Mesodermal cell (in vitro differentiated cells): ENCODE data around the gene ARHGAP23.

Source experiments
- H3K27ac ChIP-seq: 2 replicates; pipeline ENCODE4 v1.7.0; 2013; ENCODE audit warnings: mild to moderate bottlenecking, low read depth, low read length, moderate library complexity; ENCODE audit not compliant: severe bottlenecking
- H3K36me3 ChIP-seq: 2 replicates; pipeline ENCODE4 v1.7.1; 2013; ENCODE audit warnings: mild to moderate bottlenecking, low read length, moderate library complexity; ENCODE audit not compliant: control insufficient read depth, insufficient read depth
- H3K4me1 ChIP-seq: one replicate; pipeline ENCODE4 v1.7.1; 2013; ENCODE audit warnings: mild to moderate bottlenecking, low read length; ENCODE audit not compliant: insufficient read depth, control insufficient read depth, poor library complexity, severe bottlenecking
- H3K4me3 ChIP-seq: 2 replicates; pipeline ENCODE4 v1.7.0; 2013; ENCODE audit warnings: low read length, control low read depth, mild to moderate bottlenecking; ENCODE audit not compliant: insufficient read depth, poor library complexity, severe bottlenecking; ENCODE audit errors: extremely low read depth
- H3K9me3 ChIP-seq: 2 replicates; pipeline ENCODE4 v1.7.1; 2013; ENCODE audit warnings: mild to moderate bottlenecking, low read length, moderate library complexity; ENCODE audit not compliant: control insufficient read depth
- WGBS, 2 experiments: methylation state at CpG; one replicate each; pipeline ENCODE4 v1.1.5; 2013; ENCODE audit warnings: missing lambda C conversion rate in 2 of 2; ENCODE audit not compliant: insufficient coverage in 2 of 2; 5-methylcytosine and 5-hydroxymethylcytosine counted together

Gene ARHGAP23

DNA sequence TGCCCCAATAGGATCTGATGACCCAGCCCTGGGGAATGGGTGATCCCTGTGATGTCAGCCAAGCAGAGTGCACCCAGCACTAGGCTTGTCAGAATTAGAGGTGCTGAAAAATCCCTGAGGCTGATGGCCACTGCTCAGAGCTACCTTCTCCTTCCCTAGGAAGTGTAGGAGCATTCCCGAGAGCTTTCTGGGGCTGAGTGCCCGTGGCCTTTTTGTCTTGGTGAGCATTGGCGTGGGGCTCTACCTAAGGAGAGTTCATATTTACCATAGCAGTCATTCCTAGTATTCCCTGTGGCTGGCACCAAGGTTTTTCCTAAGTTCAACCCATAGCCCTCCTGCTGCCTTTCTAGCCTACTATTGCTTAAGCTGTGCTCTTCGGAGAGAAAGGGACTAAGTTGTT lies 22.6 kb upstream of the ARHGAP23 start:
- H3K36me3 ChIP-seq: peaks cover 24% of the 10 kb centered on the region
- H3K4me1 ChIP-seq: no peaks in the 10 kb centered on the region
- no peak overlapping the region for H3K4me3 ChIP-seq
- H3K9me3 ChIP-seq: no peaks in the 10 kb centered on the region
- H3K27ac ChIP-seq: no peak overlapping the region
- 93 to 96% methylated on average over 4 of the region's 4 CpGs for WGBS, 2 experiments

- WGBS, 2 experiments: 86 to 100% methylated on average over 1 of the region's 1 CpG
- Histone ChIP-seq H3K4me3 (no peak overlapping the region), H3K27ac (no peak overlapping the region), H3K9me3 (no peaks in the 10 kb centered on the region), H3K4me1 (peaks cover 10% of the 10 kb centered on the region), H3K36me3 (no peaks in the 10 kb centered on the region)
These were observed 18.1 kb upstream of the ARHGAP23 start for GRCh38 chr17:38410201-38410600.

DNA sequence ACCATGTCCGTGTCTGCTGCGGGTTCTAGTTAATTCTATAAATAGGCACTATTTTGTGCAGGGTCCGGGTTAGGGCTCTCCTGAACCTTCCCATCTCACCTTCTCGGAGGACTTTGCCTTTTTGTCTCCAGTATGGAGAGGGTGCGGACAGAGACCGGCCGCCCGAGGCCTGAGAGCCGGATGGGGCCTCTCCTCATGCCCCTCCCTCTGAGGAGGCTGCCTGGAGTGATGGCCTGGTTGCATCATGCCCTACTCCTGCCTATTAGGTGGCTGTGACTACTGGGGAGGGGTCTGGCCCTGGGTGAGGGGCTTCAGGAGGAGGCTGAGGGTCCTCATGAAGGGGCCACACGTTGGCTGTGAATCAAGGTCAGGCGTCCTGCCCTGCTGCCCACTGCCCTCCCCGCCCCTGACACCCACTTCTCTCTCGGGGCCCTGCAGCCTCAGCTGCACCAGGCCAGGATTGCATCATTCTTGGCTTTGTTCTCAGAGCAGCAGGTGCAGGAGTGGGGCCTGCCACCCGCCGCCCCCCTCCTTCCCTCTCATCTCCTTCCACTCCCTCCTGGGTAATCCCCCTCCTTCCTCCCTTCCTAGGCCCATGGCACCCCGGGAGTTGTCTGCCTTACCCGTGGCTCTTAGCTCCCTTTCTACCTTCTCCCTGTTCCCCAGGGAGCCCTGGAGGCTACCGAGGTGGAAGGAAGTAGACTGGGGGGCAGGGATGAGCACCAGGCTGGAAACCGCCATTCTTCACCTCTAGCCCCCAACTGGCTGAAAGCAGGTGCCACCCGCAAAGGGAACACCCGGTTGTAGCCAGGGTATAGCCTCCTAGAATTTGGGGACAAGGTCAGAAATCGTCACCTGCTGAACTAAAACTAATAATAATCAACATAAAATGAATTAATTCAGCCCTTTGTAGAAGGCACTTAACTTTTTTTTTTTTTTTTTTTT lies 12.7 kb upstream of the ARHGAP23 start:
- H3K9me3 ChIP-seq: no peaks in the 10 kb centered on the region
- peak overlapping the region; percentile 60 for H3K27ac ChIP-seq
- peak overlapping the region; percentile 19 for H3K4me3 ChIP-seq
- H3K4me1 ChIP-seq: peaks cover 40% of the 10 kb centered on the region
- WGBS, 2 experiments: 32 to 37% methylated on average over 9 to 15 of the region's 22 CpGs
- no peaks in the 10 kb centered on the region for H3K36me3 ChIP-seq

- H3K9me3 ChIP-seq: no peaks in the 10 kb centered on the region
- H3K27ac ChIP-seq: no peak overlapping the region
- peaks cover 53% of the 10 kb centered on the region for H3K4me1 ChIP-seq
- 92% methylated on average over 1 of the region's 1 CpG; no CpG with 5 or more reads in 1 of the 2 experiments for WGBS, 2 experiments
- no peaks in the 10 kb centered on the region for H3K36me3 ChIP-seq
- no peak overlapping the region for H3K4me3 ChIP-seq
These were observed 11.4 kb upstream of the ARHGAP23 start for GRCh38 chr17:38416840-38417209.

DNA sequence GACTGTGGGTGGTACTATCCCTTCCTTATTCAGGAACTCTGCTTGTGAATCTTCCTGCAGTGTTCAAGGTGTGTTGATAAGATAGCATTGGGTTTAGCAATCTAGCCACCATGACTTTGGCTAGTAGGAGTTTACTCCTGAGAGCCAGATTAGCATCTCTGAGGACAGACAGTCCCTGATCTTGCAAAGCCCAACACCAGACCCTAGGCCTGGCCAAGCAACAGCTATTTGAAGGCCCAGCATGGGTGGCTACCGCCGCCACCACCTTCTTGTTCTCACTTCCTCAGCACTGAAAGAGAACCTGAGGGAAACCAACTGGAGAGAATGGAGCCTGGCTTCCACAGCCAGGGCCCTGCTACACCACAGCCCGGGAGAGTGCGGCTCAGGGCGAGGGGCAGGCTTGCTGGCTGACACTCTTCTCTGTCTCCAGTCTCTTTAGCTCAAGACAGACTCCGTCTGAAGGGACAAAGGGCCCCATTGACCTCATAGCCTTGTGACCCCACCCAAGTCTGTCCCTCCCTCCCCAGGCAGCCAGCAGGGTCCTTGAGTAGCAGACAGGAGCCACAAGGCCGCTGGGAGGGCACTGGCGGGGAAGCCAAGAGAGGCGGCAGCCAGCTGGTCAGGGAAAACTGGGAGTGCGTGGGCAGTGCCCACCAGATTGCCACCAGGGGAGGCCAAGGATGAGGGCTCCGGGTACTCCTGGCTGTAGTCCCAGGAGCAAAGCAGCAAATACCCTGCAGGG lies 10.9 kb upstream of the ARHGAP23 start:
- Histone ChIP-seq H3K27ac (peak overlapping the region; percentile 29), H3K4me3 (no peak overlapping the region), H3K9me3 (no peaks in the 10 kb centered on the region), H3K4me1 (peaks cover 54% of the 10 kb centered on the region), H3K36me3 (no peaks in the 10 kb centered on the region)
- WGBS, 2 experiments: 81% methylated on average over 9 of the region's 11 CpGs

- WGBS, 2 experiments: 100% methylated on average over 1 to 3 of the region's 7 CpGs
- H3K4me1 ChIP-seq: peaks cover 54% of the 10 kb centered on the region
- H3K4me3 ChIP-seq: no peak overlapping the region
- H3K27ac ChIP-seq: no peak overlapping the region
- no peaks in the 10 kb centered on the region for H3K36me3 ChIP-seq
- H3K9me3 ChIP-seq: no peaks in the 10 kb centered on the region
These were observed 10.1 kb upstream of the ARHGAP23 start for GRCh38 chr17:38418062-38418692.

DNA sequence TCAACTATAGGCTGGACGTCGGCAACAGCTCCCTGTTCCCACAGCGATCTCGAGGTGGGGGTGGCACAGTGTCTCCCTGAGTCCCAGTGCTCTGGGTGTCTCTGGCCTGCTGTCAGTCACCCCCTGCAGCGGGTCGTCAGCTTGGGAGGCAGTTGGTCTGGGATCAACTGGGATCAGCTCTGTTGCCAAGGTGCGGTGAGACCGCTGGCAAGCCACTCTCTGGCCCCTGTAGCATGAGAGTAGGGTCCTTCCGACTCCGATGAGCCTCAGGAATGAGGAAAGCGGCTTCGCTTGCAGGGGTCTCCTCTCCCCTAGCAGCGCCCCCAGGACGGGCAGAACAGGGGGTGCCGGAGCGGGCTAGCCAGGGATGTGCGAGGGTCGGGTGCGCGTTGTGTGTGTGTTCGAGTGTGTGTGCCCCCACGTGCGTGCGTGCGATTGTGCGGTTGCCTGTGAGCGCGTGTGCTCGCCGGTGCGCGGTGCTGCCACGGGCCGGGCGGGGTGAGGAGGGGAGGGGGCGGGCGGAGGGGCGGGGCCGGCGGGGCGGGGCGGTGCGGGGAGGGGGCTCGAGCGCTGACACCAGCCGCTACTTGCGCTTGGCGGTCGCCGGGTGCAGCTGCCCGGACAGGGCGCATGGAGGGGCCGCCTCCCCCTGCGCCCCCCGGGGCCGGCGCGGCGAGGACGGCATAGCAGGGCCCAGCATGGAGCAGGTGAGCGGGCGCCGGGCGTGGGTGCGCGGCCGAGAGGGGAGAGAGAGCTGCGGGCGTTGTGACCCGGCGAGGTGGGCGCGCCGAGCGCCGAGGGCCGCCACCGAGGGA lies 9.4 kb upstream of the ARHGAP23 start:
- Histone ChIP-seq H3K4me3 (peak overlapping the region; percentile 29), H3K4me1 (peaks cover 50% of the 10 kb centered on the region), H3K36me3 (no peaks in the 10 kb centered on the region), H3K27ac (no peak overlapping the region), H3K9me3 (no peaks in the 10 kb centered on the region)
- WGBS, 2 experiments: 10 to 28% methylated on average over 13 to 27 of the region's 78 CpGs

GRCh38 chr17:38419508-38419981 lies 8.7 kb upstream of the ARHGAP23 start:
- Histone ChIP-seq H3K4me1 (peaks cover 48% of the 10 kb centered on the region), H3K9me3 (no peaks in the 10 kb centered on the region), H3K36me3 (no peaks in the 10 kb centered on the region), H3K27ac (no peak overlapping the region), H3K4me3 (peak overlapping the region; percentile 29)
- 4% methylated on average over 3 of the region's 10 CpGs; no CpG with 5 or more reads in 1 of the 2 experiments for WGBS, 2 experiments

- H3K36me3 ChIP-seq: no peaks in the 10 kb centered on the region
- H3K9me3 ChIP-seq: no peaks in the 10 kb centered on the region
- no peak overlapping the region for H3K4me3 ChIP-seq
- 90% methylated on average over 6 of the region's 6 CpGs for WGBS, 2 experiments
- peaks cover 48% of the 10 kb centered on the region for H3K4me1 ChIP-seq
- H3K27ac ChIP-seq: no peak overlapping the region
These were observed 7.7 kb upstream of the ARHGAP23 start for GRCh38 chr17:38420518-38420917.
